ENCODE results near the gene PARP16. TPM values are rescaled to one million over a fixed set of nuclear protein-coding genes. Genes with fewer than 3 reads are reported as not detected.

PARP16 gene
- total and polyA plus RNA-seq, 2 donors = 7.9 to 12.7 TPM

DNA sequence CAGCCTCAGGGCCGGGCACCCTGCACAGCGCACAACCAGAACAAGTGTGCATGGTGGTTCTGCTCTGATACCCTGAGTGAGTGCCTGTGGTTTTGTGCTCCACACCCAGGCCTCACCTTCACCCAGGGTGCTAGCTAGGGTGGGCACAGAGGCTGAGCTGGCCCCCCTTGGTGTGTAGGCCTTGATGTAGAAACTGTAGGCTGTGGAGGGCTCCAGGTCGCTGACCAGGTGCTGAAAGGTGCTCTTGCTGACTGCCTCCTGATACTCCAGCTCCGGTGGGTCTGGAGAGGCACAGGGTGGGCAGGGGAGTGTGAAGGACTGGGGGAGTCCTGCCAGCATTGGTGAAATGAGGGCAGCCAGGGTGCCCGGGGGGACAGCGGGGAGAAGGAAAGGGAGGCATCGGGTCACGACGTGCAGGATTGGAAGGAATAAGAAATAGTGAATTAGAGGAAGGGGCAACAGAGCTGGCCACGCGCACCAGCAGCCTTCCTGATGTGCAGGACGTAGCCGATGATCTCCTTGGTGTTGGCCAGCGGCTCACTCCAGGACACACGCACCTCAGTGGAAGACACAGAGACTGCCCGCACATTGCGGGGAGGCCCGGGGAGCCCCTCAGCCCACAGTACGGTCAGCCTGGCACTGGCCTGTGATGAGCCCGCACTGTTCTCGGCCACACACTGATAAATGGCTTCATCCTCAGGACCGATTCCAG, 44.4 kb upstream of the PARP16 start:
- Histone ChIP-seq H3K27me3 (ENCODE audit: control insufficient read depth in 2 of 2, insufficient read depth in 1 of 2, low read length in 1 of 2) (peaks cover 2 to 12% of the 10 kb centered on the region in 2 donors), H3K9me3 (ENCODE audit: control insufficient read depth in 2 of 2, insufficient read depth in 1 of 2, low read length in 1 of 2) (no peaks in the 10 kb centered on the region), H3K4me3 (ENCODE audit: low read length in 2 of 2) (no peak overlapping the region), H3K27ac (ENCODE audit: low read depth in 1 of 2, low read length in 1 of 2) (no peak overlapping the region), H3K36me3 (ENCODE audit: control insufficient read depth in 2 of 2, insufficient read depth in 2 of 2, low read length in 1 of 2) (no peaks in the 10 kb centered on the region), H3K4me1 (ENCODE audit: control insufficient read depth in 2 of 2, insufficient read depth in 2 of 2, low read length in 2 of 2) (peaks cover 0 to under 1% of the 10 kb centered on the region in 2 donors)
- DNase-seq (ENCODE audit: low read depth in 6 of 9, low spot score in 9 of 9) = no peak
- 97% methylated on average over 22 of the region's 22 CpGs for WGBS

DNA sequence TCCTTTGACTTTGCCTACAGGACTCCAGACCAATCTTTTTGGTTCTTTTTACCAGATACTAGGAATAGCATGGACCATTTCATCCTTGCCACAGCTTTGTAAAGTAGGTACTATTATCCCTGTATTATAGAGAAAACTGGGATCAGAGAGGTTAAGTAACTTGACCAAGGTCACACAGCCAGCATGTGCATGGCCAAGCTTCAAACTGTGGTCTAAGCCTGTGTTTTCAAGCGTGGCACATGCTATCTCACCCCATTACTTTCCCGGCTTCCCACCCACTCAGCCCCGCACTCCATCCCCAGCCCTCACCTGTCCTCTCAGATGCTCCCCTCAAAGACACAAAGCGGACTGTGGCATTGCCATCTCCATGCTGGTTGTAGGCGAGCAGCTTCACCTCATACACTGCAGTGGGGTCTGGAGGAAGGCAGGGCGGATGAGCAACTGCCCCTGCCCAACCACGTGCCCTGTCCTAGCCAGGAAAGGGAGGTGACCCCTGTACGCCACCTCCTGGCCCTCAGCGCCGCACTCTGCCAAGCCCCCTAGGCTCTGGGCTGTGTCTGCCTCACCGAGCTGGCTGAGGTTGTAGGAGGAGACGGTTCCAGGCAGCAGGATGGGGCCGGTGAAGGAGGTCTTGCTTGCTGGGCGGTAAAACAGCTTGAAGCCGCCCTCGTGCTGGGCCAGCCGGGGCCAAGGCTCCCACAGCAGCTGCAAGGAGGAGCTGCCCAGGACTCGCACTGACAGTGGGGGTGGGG, 43.5 kb upstream of the PARP16 start:
- Histone ChIP-seq H3K27me3 (ENCODE audit: control insufficient read depth in 2 of 2, insufficient read depth in 1 of 2, low read length in 1 of 2) (peaks cover 2 to 16% of the 10 kb centered on the region in 2 donors), H3K27ac (ENCODE audit: low read depth in 1 of 2, low read length in 1 of 2) (no peak overlapping the region), H3K36me3 (ENCODE audit: control insufficient read depth in 2 of 2, insufficient read depth in 2 of 2, low read length in 1 of 2) (no peaks in the 10 kb centered on the region), H3K9me3 (ENCODE audit: control insufficient read depth in 2 of 2, insufficient read depth in 1 of 2, low read length in 1 of 2) (no peaks in the 10 kb centered on the region), H3K4me3 (ENCODE audit: low read length in 2 of 2) (no peak overlapping the region), H3K4me1 (ENCODE audit: control insufficient read depth in 2 of 2, insufficient read depth in 2 of 2, low read length in 2 of 2) (peaks cover 0 to 2% of the 10 kb centered on the region in 2 donors)
- DNase-seq (ENCODE audit: low read depth in 6 of 9, low spot score in 9 of 9) = no peak
- 94% methylated on average over 18 of the region's 18 CpGs for WGBS

DNA sequence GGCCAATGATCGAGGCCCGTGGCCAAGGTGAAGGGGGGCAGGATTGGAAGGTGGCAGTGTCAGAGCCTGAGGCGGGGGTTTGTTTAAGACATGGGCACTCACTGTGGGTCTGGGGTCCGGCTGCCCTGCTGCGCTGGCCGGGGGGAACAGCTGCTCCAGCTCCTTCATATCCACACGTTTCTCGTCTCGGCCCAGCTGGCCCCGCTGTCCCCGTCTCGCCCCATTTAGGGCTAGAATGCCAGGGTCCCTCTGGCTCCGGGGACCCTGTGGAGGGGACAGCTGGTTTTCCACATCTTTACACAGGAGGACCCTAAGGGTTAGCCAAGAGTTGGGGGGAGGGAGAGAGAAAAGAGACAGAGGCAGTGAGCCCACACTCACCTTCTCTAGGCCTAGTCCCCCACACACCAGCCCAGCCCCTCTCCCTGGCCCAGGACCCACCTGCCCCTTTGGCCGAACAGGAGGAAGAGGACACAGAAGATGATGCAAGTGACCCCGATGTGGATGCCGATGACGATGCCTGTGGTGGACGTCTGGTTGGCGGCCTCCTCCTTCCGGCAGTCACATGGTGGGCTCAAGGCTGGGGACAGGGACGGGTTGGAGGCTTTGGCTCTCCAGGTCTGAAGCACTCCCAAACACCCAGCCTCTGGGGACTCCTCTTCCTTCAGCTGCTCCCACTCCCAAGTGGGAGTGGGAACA, 42.8 kb upstream of the PARP16 start:
- WGBS = 96% methylated on average over 21 of the region's 21 CpGs
- Histone ChIP-seq H3K4me3 (ENCODE audit: low read length in 2 of 2) (no peak overlapping the region), H3K27ac (ENCODE audit: low read depth in 1 of 2, low read length in 1 of 2) (no peak overlapping the region), H3K27me3 (ENCODE audit: control insufficient read depth in 2 of 2, insufficient read depth in 1 of 2, low read length in 1 of 2) (peaks cover 2 to 16% of the 10 kb centered on the region in 2 donors), H3K4me1 (ENCODE audit: control insufficient read depth in 2 of 2, insufficient read depth in 2 of 2, low read length in 2 of 2) (peaks cover 0 to 2% of the 10 kb centered on the region in 2 donors), H3K9me3 (ENCODE audit: control insufficient read depth in 2 of 2, insufficient read depth in 1 of 2, low read length in 1 of 2) (no peaks in the 10 kb centered on the region), H3K36me3 (ENCODE audit: control insufficient read depth in 2 of 2, insufficient read depth in 2 of 2, low read length in 1 of 2) (no peaks in the 10 kb centered on the region)
- no peak for DNase-seq (ENCODE audit: low read depth in 6 of 9, low spot score in 9 of 9)

DNA sequence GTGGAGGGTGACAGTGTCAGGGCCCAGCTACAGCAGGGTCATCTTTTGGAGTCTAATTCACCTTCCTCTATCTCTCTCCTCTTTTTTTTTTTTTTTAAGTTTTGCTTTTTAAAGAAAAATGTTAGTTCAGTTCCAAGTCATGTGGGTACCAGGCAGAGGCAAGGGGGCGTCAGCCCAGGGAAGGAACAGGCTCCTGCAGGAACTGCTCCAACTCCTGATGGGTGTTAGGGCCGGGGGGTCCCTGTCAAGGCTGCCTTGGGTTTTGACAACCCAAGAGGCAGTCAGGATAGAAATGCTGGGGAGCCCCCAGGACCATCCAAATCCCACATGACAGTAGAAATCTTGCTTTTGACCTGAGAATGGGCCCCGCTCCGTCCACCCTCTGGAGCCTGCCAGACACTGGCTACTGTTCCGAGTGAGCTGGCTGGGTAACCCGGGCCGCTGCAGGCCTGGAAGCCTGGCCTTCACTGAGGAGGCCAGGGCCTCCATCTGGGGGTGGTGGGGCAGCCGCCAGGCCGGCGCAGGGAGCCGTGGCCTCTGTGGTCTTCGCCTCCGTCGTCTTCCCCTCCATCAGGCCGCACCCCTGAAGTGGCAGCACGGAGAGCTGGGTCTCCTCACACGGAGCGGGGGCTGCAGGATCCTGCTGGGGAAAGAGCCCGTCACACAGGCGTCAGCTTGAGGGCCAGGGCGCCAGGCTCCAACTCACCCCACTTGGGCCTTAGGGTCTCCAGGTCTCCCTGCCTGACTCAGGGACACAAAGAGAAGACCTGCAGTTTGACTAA, 42.0 kb upstream of the PARP16 start:
- H3K4me3 ChIP-seq (ENCODE audit: low read length in 2 of 2) = no peak overlapping the region
- H3K27me3 ChIP-seq (ENCODE audit: control insufficient read depth in 2 of 2, insufficient read depth in 1 of 2, low read length in 1 of 2) = peaks cover 2 to 16% of the 10 kb centered on the region in 2 donors
- WGBS = 93% methylated on average over 21 of the region's 21 CpGs
- H3K9me3 ChIP-seq (ENCODE audit: control insufficient read depth in 2 of 2, insufficient read depth in 1 of 2, low read length in 1 of 2) = no peaks in the 10 kb centered on the region
- peaks cover 0 to 2% of the 10 kb centered on the region in 2 donors for H3K4me1 ChIP-seq (ENCODE audit: control insufficient read depth in 2 of 2, insufficient read depth in 2 of 2, low read length in 2 of 2)
- no peak for DNase-seq (ENCODE audit: low read depth in 6 of 9, low spot score in 9 of 9)
- H3K36me3 ChIP-seq (ENCODE audit: control insufficient read depth in 2 of 2, insufficient read depth in 2 of 2, low read length in 1 of 2) = no peaks in the 10 kb centered on the region
- no peak overlapping the region for H3K27ac ChIP-seq (ENCODE audit: low read depth in 1 of 2, low read length in 1 of 2)

DNA sequence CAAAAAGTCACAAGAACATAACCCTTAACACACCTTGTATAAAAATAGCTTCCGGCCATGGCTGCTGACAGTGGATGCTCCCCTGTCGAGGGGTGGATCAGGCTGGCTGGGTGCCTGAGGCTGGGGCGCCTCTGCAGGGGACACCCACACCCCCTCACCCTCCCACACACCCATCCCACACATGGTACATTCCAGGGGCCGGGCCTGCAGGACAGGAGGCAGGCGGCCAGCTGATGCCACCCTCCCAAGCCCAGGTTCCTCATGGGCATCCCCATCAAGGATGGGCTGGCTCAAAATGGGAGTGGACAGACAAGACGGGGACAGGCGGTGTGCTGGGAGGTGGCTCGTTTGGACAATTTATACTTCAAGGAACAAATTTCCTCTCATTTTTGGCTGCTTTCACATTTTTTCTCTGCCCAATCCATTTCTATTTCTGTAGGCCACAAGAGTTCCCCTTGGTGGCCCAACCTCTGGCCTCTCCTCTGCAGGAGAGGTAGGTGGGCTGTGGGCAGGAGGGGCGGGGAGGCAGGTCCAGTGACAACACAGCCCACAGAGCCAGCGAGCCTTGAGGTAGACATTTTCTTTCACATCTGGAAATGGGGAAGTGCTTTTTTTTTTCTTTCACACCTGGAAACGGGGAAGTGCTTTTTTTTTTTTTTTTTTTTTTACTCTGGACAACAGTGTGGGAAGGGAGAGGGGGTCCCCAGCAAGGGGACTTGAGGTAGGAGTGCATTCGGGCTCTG, 41.1 kb upstream of the PARP16 start:
- peaks cover 2 to 16% of the 10 kb centered on the region in 2 donors for H3K27me3 ChIP-seq (ENCODE audit: control insufficient read depth in 2 of 2, insufficient read depth in 1 of 2, low read length in 1 of 2)
- WGBS = 71% methylated on average over 12 of the region's 12 CpGs
- DNase-seq (ENCODE audit: low read depth in 6 of 9, low spot score in 9 of 9) = no peak
- no peaks in the 10 kb centered on the region for H3K9me3 ChIP-seq (ENCODE audit: control insufficient read depth in 2 of 2, insufficient read depth in 1 of 2, low read length in 1 of 2)
- H3K4me3 ChIP-seq (ENCODE audit: low read length in 2 of 2) = no peak overlapping the region
- no peaks in the 10 kb centered on the region for H3K36me3 ChIP-seq (ENCODE audit: control insufficient read depth in 2 of 2, insufficient read depth in 2 of 2, low read length in 1 of 2)
- H3K27ac ChIP-seq (ENCODE audit: low read depth in 1 of 2, low read length in 1 of 2) = no peak overlapping the region
- peaks cover 0 to 2% of the 10 kb centered on the region in 2 donors for H3K4me1 ChIP-seq (ENCODE audit: control insufficient read depth in 2 of 2, insufficient read depth in 2 of 2, low read length in 2 of 2)

DNA sequence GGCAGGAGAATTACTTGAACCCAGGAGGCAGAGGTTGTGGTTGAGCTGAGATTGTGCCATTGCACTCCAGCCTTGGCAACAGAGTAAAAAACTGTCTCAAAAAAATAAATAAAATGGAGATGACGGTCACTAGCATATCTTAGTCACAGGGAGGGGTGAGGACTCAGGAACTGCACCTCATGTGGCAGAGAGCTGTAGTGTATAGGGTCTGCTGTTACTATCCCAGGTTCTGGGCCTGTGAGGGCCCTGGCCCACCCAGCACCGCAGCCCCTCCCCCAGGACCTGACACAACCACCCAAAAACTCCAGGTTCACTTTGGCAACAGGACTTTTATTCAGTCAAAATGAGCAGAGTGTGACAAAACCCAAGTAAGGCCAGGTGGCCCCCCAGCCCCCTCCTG, 40.1 kb upstream of the PARP16 start:
- Histone ChIP-seq H3K27me3 (ENCODE audit: control insufficient read depth in 2 of 2, insufficient read depth in 1 of 2, low read length in 1 of 2) (peaks cover 2 to 17% of the 10 kb centered on the region in 2 donors), H3K4me1 (ENCODE audit: control insufficient read depth in 2 of 2, insufficient read depth in 2 of 2, low read length in 2 of 2) (peaks cover 0 to 6% of the 10 kb centered on the region in 2 donors), H3K36me3 (ENCODE audit: control insufficient read depth in 2 of 2, insufficient read depth in 2 of 2, low read length in 1 of 2) (no peaks in the 10 kb centered on the region), H3K27ac (ENCODE audit: low read depth in 1 of 2, low read length in 1 of 2) (no peak overlapping the region), H3K4me3 (ENCODE audit: low read length in 2 of 2) (no peak overlapping the region), H3K9me3 (ENCODE audit: control insufficient read depth in 2 of 2, insufficient read depth in 1 of 2, low read length in 1 of 2) (no peaks in the 10 kb centered on the region)
- no peak for DNase-seq (ENCODE audit: low read depth in 6 of 9, low spot score in 9 of 9)
- 94% methylated on average over 2 of the region's 2 CpGs for WGBS

DNA sequence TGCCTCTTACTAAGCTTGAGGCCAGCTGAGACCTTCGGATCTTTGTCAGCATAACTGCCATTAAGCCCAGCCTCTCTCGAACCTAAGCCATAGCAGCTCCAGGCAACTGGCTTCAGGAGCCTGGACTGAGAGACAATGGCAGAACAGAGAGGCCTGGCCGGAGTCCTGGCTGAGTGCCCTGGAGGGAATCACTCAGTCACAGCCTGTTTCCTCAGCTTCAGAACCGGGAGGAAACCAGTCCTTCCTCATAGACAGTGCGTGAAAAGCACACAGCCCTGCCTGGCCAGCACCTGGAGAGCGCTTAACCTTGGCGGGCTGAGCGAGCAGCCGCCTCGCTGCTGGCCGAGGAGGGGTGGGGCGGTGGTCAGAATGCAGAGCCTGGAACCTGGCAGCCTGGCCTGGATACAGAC, 39.4 kb upstream of the PARP16 start:
- Histone ChIP-seq H3K4me1 (ENCODE audit: control insufficient read depth in 2 of 2, insufficient read depth in 2 of 2, low read length in 2 of 2) (peaks cover 0 to 6% of the 10 kb centered on the region in 2 donors), H3K27ac (ENCODE audit: low read depth in 1 of 2, low read length in 1 of 2) (no peak overlapping the region), H3K9me3 (ENCODE audit: control insufficient read depth in 2 of 2, insufficient read depth in 1 of 2, low read length in 1 of 2) (no peaks in the 10 kb centered on the region), H3K27me3 (ENCODE audit: control insufficient read depth in 2 of 2, insufficient read depth in 1 of 2, low read length in 1 of 2) (peaks cover 2 to 17% of the 10 kb centered on the region in 2 donors), H3K36me3 (ENCODE audit: control insufficient read depth in 2 of 2, insufficient read depth in 2 of 2, low read length in 1 of 2) (no peaks in the 10 kb centered on the region), H3K4me3 (ENCODE audit: low read length in 2 of 2) (no peak overlapping the region)
- DNase-seq (ENCODE audit: low read depth in 6 of 9, low spot score in 9 of 9) = no peak
- WGBS = 21% methylated on average over 12 of the region's 12 CpGs

DNA sequence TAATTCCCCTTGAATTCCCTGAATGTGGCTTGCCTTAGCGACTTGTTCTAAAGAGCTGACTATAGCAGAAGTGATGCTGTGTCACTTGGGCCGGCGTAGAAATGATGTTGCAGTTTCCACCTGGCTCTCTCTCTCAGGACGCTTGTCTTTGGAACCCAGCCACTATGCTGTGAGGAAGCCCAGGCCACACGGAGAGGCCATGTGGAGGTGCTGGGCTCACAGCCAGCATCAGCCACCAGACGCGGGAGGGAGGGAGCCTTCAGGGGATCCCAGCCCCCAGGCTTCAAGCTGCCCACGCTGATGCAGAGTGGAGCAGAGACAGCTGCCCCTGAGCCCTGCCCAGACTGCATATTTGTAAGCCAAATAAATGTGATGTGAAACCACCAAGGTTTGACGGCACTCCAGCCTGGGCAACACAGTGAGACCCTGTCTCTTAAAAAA, 36.4 kb upstream of the PARP16 start:
- WGBS = 6% methylated on average over 9 of the region's 9 CpGs
- H3K27ac ChIP-seq (ENCODE audit: low read depth in 1 of 2, low read length in 1 of 2) = peak overlapping the region in 1 of 2 donors; percentile 55
- no peak overlapping the region for H3K4me3 ChIP-seq (ENCODE audit: low read length in 2 of 2)
- H3K27me3 ChIP-seq (ENCODE audit: control insufficient read depth in 2 of 2, insufficient read depth in 1 of 2, low read length in 1 of 2) = peaks cover 2 to 17% of the 10 kb centered on the region in 2 donors
- H3K4me1 ChIP-seq (ENCODE audit: control insufficient read depth in 2 of 2, insufficient read depth in 2 of 2, low read length in 2 of 2) = peaks cover 0 to 6% of the 10 kb centered on the region in 2 donors
- no peaks in the 10 kb centered on the region for H3K36me3 ChIP-seq (ENCODE audit: control insufficient read depth in 2 of 2, insufficient read depth in 2 of 2, low read length in 1 of 2)
- no peaks in the 10 kb centered on the region for H3K9me3 ChIP-seq (ENCODE audit: control insufficient read depth in 2 of 2, insufficient read depth in 1 of 2, low read length in 1 of 2)
- peak in 1 of 9 donors; percentile 27 for DNase-seq (ENCODE audit: low read depth in 6 of 9, low spot score in 9 of 9)

Data from thymus (tissue), 11 donors.